HG02973 (cell line): ENCODE measurements around the gene SMG1.
"Not testable (repeated sequence)": the region's sequence is repeated elsewhere in the genome, so short reads cannot be mapped to it uniquely, and the experiment has no call there.

Experiments used
- ATAC-seq: cut with Tn5 transposase; IDR thresholded peaks from one replicate; pipeline ENCODE4 v1.9.1; 2021; ENCODE audit warnings: moderate library complexity; ENCODE audit not compliant: unreplicated experiment

SMG1 gene

DNA sequence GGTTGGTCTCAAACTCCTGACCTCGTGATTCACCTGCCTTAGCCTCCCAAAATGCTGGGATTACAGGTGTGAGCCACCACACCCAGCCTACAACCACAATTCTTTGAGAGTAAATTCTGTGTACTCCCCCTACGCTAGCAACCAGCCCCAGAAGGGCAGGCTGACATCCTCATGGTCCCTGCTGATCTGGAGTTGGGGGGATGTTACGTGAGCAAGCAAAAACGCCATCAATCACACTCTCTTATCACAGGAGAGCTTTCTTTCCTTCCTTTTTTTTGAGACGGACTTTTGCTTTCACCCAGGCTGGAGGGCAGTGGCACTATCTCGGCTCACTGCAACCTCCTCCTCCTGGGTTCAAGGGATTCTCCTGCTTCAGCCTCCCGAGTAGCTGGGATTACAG lies 154.0 kb downstream of the SMG1 start:
- ATAC-seq = not testable (repeated sequence)

DNA sequence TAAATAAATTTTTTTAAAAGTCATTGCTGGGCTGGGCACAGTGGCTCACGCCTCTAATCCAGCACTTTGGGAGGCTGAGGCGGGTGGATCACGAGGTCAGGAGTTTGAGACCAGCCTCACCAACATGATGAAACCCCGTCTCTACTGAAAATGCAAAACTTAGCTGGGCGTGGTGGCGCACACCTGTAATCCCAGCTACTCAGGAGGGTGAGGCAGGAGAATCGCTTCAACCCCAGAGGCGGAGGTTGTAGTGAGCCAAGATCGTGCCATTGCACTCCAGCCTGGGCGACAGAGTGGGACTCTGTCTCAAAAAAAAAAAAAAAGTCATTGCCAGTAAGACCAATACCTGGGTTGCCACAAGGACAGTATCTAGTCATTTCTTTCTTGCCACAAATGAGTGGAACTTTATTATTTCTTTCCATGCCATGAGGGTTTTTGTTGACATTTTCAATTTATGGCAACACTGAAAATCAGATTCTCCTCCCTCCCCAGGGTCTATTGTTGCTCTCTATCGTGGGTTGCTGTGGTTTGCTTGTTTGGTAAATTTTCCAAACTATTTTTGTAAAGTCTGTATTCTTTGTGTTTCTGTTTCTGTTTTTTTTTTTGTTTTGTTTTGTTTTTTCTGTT lies 155.8 kb downstream of the SMG1 start:
- ATAC-seq = not testable (repeated sequence)

GRCh38 chr16:18767217-18767616 lies 159.0 kb downstream of the SMG1 start:
- peak; percentile 50 for ATAC-seq

- peak; percentile 46 for ATAC-seq
Measured at GRCh38 chr16:18762713-18763112, 163.5 kb downstream of the SMG1 start.

- ATAC-seq = peak; percentile 43
Measured at GRCh38 chr16:18759598-18760520, 166.3 kb downstream of the SMG1 start.

GRCh38 chr16:18757960-18758660 lies 168.1 kb downstream of the SMG1 start:
- not testable (repeated sequence) for ATAC-seq

DNA sequence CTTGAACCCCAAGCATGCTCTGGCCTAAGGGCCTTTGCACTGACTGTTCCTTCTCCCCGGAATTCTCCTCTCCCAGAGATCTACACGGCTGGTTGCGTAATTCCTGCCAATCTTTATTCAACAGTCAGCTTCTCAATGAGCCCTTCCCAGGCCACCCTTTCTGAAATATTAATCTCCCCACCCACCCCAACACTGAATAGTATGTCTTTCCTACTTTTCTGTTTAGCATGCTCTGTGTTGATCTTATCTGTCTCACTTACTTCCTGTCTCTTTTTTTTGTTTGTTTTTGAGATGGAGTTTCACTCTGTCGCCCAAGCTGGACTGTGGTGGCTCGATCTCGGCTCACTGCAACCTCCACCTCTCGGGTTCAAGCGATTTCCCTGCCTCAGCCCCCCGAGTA lies 169.6 kb downstream of the SMG1 start:
- ATAC-seq = not testable (repeated sequence)
